ENCODE measurements around the gene P4HTM.

The P4HTM gene

DNA sequence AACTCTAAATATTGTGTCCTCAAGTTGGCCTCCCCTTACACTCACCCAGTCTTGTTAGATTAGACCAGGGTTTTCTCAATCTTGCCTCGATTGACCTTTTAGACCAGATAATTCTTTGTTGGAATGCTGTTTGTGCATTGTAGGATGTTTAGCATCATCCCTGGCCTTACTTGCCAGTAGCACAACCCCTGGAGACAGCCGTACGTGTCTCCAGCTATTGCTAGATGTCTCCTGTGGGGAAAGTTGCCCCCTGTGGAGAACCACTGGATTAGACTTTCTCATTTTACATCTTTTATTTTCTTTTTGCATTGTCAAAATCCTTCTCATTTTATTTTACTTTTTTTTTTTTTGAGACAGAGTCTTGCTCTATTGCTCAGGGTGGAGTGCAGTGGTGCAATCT lies 19.4 kb downstream of the P4HTM start:
- FAIRE-seq: no peak

DNA sequence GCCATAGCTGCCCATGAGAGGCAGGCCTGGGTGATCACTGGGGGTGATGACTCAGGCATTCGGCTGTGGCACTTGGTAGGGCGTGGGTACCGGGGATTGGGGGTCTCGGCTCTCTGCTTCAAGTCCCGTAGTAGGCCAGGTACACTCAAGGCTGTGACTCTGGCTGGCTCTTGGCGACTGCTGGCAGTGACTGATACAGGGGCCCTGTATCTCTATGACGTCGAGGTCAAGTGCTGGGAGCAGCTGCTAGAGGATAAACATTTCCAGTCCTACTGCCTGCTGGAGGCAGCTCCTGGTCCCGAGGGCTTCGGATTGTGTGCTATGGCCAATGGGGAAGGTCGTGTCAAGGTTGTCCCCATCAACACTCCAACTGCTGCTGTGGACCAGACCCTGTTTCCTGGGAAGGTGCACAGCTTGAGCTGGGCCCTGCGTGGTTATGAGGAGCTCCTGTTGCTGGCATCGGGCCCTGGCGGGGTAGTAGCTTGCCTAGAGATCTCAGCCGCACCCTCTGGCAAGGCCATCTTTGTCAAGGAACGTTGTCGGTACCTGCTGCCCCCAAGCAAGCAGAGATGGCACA lies 22.5 kb downstream of the P4HTM start:
- FAIRE-seq: no peak

DNA sequence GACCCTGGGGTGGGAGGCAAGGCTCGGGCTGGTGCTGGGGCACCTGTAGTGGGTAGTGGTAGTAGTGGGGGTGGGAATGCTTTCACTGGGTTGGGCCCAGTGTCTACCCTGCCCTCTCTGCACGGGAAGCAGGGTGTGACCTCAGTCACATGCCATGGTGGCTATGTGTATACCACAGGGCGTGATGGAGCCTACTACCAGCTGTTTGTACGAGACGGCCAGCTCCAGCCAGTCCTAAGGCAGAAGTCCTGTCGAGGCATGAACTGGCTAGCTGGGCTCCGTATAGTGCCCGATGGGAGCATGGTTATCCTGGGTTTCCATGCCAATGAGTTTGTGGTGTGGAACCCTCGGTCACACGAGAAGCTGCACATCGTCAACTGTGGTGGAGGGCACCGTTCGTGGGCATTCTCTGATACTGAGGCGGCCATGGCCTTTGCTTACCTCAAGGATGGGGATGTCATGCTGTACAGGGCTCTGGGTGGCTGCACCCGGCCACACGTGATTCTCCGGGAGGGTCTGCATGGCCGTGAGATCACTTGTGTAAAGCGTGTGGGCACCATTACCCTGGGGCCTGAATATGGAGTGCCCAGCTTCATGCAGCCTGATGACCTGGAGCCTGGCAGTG lies 23.2 kb downstream of the P4HTM start:
- no peak for FAIRE-seq

- FAIRE-seq: no peak
These were observed 24.0 kb downstream of the P4HTM start for GRCh38 chr3:49013738-49014660.

DNA sequence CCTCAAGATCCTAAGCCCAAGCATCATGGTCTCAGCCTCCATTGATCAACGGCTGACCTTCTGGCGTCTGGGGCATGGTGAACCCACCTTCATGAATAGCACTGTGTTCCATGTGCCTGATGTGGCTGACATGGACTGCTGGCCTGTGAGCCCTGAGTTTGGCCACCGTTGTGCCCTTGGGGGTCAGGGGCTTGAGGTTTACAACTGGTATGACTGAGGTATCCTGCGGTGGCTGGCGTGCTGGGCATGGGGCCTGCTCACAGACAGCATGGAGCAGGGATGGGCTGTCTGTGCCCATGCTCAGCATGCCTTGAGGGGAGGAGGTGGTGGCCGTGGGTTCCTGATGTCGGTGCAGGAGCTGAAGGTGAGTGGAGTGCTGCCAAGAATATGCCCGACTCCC lies 25.0 kb downstream of the P4HTM start:
- FAIRE-seq: no peak

DNA sequence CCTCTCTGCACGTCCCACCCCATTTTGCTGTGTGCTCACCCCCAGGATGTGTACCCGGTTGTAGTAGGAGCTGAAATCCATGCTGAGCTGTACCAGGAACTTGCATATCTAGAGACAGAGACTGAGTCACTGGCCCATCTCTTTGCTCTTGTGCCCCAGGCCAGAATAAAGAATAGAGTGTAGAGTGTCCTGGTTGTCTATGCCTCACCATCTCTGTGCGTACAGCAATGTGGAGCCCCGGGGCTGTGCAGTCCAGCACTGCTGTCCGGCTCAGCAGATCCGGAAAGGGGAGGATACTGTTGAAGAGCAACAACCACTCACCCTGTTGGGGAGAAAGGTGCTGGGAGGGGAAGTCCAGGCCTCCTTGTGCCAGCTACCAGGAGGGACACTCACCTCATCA lies 25.7 kb downstream of the P4HTM start:
- no peak for FAIRE-seq

GRCh38 chr3:49016414-49017228 lies 26.6 kb downstream of the P4HTM start:
- FAIRE-seq: no peak

DNA sequence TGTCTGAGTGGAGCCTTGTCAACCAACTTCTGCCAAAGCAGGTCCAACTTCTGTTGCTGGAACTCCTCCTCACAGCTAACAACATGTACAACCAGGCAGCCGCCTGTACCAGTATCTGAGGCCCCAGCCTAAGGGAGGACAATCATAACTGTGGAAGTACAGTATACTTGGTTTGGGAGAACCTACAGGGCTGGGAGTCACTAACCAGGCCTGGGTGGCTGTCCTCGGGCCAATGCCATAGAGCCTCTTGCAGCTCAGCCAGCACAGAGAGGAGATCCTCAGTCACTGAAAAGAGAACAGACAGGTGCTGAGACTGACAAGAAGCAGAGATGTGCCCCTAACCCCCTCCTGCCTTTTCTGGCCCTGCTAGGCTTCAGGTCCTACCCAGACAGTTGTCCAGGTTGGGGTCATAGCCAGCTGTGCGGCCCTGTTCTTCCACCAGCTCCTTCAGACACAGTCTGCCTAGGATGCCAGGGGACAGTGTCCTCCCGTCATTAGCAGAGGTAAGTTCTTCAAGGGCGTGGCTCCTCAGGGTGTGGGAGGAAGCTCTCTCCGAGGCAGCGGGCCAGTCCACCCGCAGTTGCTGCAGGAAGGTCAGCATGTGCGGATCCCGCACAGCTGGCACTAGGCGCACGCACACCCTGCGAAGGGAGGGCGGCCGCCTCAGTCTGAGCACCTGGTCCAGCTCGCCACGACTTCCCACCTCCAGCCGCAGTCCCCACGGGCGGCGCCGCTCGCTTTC lies 27.4 kb downstream of the P4HTM start:
- no peak for FAIRE-seq

GRCh38 chr3:49017971-49018706 lies 28.1 kb downstream of the P4HTM start, which contains the start of gene DALRD3:
Gene DALRD3 (minus strand): TSS chr3:49018580. CDS start chr3:49018564, 16 bp downstream.
- FAIRE-seq: no peak

DNA sequence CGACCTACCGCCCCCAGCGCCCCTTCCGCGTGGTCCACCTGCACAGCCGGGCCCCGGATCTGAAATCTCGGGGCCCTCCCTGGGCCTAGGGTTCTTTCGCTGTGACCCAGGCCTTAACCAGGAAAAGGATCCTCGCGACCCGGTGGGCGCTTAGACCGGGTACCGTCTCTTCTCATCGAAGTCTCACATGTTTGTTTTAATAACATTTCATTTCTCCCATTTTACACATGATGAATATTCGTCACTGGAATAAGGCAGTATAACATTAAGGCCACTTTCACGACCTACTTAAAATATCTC lies 28.6 kb downstream of the P4HTM start:
- no peak for FAIRE-seq

GRCh38 chr3:49019941-49020329 lies 29.9 kb downstream of the P4HTM start:
- FAIRE-seq: no peak

DNA sequence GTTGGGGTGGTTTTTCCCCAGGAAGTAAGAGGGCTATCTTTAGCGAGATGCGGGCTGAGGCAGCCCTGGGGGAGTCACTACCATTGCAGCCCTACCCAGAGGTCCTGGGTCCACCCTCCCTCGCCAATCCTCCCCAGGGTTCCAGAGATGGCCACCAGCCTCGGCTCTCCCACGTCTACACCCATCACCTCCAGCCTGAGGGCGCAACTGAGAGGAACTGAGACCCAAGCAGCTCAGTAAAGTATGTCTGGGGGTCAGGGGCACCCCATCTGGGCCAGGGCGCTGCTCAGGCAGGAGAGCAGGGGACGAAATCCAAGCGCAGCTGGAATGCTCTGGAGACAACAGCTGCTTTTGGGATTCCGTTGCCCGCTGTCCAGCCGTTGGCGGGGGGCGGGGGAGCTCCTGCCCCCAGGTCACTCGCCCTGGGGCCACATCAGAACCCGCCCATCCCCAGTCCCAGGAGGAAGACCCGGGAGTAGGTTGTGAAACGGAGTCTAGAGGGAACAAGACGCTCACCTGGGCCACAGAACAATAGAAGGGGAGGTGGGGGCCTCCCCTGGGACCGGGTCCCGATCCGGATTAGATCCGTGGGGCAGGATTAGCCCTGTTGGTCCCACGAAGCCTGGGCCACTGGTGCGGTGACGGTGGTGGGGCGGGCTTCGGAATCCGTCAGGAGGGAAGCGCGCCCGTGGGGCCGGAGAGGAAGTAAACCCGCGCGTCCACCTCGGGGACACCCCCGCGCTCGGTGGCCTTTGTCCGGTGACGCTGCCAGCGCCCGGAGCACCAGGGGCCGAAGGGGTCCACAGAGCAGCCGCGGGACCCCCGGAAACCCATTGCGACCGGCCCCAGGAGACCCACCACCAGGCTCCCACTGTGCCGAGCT lies 30.5 kb downstream of the P4HTM start:
- FAIRE-seq: no peak

DNA sequence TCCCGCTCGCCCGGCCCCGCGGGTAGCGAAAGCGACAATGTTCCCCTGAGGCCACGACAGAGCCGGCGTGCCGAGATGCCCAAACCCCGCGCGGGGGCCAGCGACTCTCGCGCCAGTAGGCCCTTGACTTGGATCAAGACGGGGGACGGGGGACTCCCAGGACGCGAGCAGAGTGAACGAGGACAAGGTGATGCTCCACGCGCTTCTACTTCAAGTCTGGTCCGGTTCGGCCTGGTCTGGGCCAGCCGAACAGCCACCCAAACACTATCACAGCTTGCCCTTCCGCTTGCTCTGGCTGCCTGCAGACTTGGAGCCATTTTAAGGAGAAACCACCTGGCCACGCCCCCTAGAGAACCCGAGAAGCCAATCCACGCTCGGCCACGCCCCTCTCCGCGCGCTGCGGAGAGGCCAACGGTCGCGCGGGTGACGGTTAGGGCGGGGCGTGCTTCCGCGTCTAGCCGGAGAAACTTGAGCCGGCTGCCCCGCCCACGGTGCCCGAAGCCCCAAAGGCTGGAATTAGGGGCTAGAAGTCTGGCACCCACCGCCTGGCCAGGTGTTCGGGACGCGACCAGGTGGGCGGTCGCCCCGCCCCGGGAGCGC lies 31.3 kb downstream of the P4HTM start:
- FAIRE-seq: peak; percentile 94

GRCh38 chr3:49021813-49022687 lies 32.0 kb downstream of the P4HTM start, which contains the start of gene NDUFAF3:
Gene NDUFAF3 (plus strand): TSS chr3:49022121. CDS start chr3:49022145, 24 bp downstream.
- FAIRE-seq: no peak

GRCh38 chr3:49022688-49023171 lies 32.7 kb downstream of the P4HTM start:
- FAIRE-seq: no peak

GRCh38 chr3:49023775-49024174 lies 33.7 kb downstream of the P4HTM start:
- no peak for FAIRE-seq

GRCh38 chr3:49024449-49024848 lies 34.4 kb downstream of the P4HTM start:
- no peak for FAIRE-seq

- FAIRE-seq: no peak
These were observed 35.2 kb downstream of the P4HTM start for GRCh38 chr3:49025005-49025792.
